Activated CD4-positive, alpha-beta T cell treated with anti-CD3 and anti-CD28 coated beads, Interleukin-10, Interleukin-2, amounts not matched to agents 100 ng/mL and 50 ng/mL, durations not matched to agents 16 hours and 8 hours (primary cell): ENCODE results near the gene PAN2.
"Not testable (repeated sequence)": the region's sequence is repeated elsewhere in the genome, so short reads cannot be mapped to it uniquely, and the experiment has no call there.

ENCODE experiments used
- DNase-seq: peaks from one replicate; pipeline ENCODE4 v3.0.0-alpha.2; 2020

The PAN2 gene, protein sequence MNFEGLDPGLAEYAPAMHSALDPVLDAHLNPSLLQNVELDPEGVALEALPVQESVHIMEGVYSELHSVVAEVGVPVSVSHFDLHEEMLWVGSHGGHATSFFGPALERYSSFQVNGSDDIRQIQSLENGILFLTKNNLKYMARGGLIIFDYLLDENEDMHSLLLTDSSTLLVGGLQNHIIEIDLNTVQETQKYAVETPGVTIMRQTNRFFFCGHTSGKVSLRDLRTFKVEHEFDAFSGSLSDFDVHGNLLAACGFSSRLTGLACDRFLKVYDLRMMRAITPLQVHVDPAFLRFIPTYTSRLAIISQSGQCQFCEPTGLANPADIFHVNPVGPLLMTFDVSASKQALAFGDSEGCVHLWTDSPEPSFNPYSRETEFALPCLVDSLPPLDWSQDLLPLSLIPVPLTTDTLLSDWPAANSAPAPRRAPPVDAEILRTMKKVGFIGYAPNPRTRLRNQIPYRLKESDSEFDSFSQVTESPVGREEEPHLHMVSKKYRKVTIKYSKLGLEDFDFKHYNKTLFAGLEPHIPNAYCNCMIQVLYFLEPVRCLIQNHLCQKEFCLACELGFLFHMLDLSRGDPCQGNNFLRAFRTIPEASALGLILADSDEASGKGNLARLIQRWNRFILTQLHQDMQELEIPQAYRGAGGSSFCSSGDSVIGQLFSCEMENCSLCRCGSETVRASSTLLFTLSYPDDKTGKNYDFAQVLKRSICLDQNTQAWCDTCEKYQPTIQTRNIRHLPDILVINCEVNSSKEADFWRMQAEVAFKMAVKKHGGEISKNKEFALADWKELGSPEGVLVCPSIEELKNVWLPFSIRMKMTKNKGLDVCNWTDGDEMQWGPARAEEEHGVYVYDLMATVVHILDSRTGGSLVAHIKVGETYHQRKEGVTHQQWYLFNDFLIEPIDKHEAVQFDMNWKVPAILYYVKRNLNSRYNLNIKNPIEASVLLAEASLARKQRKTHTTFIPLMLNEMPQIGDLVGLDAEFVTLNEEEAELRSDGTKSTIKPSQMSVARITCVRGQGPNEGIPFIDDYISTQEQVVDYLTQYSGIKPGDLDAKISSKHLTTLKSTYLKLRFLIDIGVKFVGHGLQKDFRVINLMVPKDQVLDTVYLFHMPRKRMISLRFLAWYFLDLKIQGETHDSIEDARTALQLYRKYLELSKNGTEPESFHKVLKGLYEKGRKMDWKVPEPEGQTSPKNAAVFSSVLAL

DNA sequence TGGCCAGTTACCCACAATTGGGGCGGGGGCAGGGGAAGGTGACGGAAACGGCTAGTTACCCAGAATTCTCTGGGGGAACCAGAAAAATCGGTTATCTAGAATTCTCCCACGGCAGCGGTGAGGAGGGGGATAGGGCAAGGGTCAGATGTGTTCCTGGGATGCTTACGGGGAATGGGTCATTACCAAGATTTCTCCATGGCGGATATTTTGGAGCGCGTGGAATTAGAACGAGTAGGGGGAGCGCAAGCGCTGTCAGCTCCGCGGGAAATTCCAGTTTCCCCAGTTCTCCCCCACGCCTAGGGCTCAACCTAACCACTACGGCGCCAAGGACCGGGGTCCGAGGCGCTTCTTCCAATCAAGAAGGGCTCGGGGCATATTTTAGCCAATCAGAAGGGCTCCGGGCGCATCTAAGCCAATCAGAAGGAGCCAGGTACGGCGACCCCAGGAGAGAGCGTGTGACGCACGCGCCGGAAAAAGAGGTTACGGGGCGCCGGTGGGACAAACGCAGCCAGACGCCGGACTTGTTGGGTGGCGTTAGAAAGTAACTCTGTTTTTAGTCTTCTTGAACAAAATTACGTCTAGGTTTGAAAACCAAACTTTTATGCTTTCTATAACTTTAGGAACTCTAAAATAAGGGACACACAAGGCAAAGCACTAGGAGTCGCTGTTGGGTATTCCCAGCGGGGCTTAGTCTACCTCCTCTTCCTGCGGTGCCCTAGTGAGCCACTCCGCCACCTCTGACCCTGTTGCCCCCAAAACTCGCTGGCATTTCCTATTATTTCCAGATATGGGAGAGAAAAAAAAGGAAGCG is at the start of gene PAN2:
PAN2 (minus strand) TSS at position 322 of the 811 bp plus-strand sequence. CDS start 906 bp downstream, outside the sequence.
- peak; percentile 98 for DNase-seq

DNA sequence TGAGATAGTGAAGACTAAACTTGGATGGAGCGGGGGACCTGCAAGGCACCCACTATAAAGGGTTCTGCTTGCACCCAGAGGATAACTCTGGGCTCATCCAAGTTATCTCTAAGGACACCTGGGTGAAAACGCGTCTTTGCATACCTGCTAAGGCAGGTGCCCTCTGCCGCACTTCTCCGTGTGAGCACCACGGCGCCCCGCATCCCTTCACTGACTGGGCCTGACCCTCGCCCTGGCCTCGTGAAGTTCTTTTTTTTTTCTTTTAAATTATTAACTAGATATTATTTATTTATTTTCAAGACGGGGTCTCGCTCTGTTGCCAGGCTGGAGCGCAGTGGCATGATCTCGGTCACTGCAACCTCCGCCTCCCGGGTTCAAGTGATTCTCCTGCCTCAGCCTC is 48.8 kb upstream of the PAN2 start:
- DNase-seq = no peak

DNA sequence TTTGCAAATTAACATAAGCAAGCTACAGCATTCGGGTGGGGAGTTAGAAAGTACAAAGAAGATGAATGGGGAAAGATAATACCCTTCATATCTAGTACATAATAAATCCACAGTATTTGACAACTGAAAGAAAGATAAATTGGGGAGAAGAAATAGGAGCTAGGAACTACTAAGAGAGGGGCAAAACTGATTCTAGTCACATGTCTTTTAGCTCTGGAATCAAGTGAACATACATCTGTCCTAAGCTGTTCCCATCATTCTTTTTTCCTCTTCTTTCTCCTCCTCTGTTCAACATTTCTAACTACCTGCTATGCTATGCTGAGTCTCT is 44.2 kb upstream of the PAN2 start:
- DNase-seq = no peak

DNA sequence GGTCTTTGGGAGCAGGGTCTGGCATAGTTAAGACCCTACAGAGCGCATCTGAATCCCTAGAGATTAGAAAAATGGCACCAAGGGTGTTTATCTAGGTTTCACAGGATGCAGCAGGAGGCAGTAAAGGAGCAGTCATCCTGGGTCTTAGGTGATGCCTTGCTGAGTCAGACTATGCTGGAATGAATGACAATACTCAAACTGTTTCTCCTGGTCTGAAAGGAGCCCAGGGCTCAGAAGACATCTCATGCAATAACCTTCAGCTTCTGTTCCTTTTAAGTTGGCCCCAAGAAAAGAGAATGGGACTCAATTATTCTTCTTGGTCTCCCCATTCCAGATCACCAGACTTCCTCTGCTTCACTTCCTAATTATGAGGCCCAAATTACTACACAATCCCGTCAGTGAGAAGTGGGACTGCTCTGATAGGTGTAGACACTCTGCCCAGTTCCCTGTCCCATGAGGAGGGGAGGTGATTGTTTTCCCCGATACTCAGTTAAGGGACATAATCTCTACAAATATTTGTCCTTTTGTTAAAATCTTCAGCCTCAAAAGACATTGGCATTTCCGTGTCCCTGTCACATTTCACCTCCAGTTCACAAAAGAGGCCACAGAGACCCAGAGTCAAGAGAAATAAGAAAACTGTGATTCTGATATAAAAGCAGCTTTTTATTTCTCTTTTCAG is 43.6 kb upstream of the PAN2 start:
- peak; percentile 25 for DNase-seq

DNA sequence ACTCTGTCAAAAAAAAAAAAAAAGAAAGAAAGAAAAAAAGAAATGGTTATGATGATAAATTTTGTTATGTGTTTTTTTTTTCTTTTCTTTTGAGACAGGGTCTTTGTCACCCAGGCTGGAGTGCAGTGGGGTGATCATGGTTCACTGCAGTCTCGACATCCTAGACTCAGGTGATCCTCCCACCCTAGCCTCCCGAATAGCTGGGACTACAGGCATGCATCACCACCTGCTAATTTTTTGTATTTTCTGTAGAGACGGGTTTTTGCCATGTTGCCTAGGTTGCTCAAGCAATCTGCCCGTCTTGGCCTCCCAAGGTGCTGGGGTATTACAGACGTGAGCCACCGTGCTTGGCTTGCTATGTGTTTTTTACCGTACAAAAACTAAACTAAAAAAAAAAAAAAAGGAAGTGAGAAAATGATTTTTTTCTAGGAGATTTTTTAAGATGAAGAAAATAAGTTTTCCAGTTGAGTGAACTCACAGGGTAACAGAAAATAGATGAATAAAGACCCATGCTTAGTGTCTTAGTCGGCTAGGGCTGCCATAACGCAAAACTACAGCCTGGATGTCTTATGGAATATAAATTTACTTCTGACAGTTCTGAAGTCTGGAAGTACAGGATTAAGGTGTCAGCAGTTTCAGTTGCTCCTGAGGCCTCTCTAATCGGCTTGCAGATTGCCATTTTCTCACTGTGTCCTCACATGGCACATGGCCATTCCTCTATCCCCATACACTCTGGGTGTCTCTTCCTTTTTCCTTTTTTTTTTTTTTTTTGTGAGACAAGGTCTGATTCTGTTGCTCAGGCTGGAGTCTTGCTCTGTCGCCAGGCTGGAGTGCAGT is 42.0 kb upstream of the PAN2 start:
- no peak for DNase-seq

DNA sequence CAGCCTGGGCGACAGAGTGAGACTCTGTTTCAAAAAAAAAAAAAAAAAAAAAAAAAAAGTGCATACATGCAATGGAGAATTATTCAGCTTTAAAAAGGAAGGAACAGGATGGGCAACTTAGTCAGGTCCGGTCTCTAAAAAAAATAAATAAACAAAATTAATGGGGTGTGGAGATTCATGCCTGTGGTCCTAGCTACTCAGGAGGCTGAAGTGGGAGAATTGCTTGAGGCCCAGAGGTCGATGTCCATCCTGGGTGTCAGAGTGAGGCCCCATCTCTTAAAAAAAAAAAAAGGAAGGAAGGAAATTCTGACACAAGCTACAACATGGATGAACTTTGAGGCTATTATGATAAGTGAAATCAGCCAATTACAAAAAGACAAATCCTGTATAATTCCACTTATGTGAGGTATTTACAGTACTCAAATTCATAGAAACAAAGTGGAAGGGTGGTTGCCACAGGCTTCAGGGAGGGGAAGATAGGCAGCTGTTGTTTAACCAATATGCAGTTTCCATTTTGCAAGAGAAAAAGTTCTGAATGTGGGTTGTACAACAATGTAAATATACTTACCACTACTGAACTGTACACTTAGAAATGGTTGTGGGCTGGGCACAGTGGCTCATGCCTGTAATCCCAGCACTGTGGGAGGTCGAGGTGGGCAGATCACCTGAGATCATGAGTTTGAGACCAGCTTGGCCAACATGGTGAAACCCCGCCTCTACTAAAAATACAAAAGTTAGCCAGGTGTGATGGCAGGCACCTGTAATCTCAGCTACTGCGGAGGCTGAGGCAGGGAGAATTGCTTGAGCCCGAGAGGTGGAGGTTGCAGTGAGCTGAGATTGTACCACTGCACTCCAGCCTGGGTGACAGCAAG is 41.2 kb upstream of the PAN2 start:
- no peak for DNase-seq

DNA sequence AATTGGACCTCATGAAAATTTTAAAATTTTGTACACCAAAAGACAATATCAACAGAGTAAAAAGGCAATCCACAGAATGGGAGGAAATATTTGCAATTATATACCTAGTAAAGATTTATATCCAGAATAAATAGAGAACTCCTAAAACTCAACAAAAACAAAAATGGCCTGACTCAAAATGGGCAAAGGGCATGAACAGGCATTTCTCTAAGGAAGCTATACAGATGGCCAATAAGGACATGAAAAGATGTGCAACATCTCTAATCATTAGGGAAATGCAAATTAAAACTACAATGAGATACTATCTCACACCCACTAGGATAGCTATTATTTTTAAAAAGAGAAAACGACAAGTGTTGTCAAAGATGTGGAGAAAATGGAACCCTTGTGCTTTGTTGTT is 39.7 kb upstream of the PAN2 start:
- DNase-seq = no peak

DNA sequence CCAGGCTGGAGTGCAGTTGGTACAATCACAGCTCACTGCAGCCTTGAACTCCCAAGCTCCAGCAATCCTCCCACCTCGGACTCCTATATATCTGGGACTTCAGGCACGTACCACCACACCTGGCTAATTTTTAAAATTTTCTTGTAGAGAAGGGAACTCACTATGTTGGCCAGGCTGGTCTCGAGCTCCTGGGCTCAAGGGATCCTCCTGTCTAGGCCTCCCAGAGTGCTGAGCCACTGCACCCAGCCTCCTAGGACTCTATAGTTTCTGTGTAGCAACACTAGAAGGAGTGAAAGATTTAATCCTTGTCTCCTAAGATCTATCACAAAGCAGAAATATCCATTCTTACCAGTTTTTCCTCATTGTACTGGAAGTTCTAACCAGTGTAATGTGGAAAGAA is 33.1 kb upstream of the PAN2 start:
- DNase-seq = no peak

DNA sequence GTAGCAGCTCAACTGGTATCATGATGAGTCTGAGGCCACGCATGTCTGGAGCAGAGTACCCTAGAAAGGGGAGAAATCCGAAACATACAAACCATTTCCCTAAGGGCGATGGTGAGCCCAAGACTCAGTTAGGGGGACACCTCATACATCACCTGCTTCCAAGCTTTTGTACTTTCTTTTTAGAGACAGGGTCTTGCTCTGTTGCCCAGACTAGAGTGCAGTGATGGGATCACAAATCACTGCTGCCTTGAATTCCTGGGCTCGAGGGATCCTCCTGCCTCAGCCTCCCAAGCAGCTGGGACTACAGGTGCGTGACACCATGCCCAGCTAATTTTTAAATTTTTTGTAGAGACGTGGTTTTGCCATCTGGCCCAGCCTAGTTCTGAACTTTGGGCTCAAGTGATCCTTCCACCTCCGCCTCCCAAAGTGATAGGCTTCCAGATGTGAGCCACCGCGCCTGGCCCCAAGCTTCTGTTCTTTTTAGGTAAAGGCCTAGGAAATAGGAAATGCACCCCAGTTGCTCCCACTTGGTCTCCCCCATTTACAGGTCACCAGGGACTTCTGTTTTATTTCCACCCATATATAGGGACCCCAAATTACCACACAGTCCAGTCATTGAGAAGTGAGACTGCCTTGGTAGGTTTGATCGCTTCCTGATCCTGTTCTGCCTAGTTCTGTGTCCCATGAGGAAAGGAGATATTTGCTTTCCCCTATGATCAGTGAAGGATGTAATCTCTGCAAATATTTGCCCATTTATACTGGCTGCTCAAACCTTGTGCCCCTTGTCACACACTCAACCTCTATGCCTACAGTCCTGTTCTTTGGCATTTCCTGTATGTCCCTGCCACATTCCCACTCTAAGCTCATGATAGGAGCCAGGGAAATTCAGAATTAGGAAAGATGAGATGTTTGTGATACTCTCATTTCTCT is 28.6 kb upstream of the PAN2 start, which contains the start of gene APOF:
APOF (minus strand) TSS at position 728 of the 930 bp plus-strand sequence; CDS start at position 616, 112 bp downstream.
- no peak for DNase-seq

DNA sequence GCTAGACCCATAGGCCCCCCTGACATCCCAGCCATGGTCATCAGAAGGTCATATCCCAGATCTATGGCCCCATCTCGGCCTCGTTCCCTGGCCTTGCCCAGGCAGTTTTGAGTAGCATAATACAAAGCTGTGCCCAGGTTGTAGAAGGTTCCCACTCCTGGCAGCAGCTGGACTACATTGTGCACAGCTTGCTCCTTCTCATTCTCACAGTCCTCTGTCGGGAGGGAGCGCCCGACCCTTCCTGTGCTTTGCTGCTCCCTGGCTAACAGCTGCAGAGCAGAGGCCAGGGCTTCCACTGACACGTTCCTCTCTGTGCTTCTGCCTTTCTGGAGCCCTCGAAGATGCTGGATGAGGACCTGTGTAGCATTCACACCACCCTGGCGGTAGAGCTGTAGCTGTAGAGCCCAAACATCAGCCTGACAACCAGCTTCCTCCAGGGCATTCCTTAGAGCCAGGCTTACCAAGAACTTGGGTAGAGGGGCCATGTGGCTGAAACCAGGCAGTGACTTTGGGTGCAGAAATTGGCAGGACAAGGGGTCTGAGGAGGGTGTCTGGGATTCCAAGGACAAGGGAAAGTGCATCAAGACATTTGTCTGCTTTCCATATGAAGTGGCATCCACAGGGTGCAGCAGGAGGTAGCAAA is 27.8 kb upstream of the PAN2 start:
- no peak for DNase-seq

DNA sequence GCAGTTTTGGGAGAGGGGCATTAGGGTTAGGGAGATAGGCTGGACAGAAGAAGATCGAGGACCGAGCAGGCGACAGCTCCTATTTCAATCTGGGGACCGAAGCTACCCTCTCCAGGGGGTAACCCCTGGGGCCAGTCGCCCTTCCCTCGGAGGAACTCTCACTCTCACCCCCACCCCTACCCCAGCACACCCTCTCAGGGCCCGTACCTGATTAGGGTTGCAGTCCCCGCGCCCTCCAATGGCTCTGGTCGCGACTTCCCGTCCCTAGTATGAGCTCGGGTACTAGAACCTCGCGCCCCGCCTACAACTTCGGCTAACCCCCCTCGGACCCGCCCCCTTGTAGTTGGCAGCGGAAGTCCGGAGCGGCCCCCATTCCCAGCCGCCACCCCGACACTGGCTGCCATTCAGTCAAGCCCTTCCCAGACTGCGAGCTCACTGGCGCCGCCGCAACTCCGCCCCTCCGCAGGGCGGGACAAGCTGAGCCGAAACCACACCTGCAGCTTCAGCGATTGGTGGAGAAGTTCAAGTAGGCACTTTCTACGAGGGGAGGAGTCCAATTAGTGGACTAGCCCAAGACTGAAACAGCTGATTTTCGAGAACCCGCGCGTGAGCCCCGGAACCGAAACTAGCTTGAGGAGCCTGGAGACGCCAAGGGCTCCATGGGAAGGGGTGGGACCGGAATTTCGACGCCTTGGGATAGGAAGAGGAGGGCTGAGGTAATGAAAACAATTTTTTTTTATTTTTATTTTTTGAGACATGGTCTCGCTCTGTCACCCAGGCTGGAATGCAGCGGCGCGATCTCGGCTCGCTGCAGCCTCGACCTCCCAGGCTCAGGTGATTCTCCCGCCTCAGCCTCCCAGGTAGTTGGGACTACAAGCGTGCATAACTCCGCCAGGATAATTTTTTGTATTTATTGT is 26.3 kb upstream of the PAN2 start, which contains the start of gene STAT2:
STAT2 (minus strand) TSS at position 257 of the 917 bp plus-strand sequence. CDS start 3,536 bp downstream, outside the sequence.
- peak; percentile 100 for DNase-seq

DNA sequence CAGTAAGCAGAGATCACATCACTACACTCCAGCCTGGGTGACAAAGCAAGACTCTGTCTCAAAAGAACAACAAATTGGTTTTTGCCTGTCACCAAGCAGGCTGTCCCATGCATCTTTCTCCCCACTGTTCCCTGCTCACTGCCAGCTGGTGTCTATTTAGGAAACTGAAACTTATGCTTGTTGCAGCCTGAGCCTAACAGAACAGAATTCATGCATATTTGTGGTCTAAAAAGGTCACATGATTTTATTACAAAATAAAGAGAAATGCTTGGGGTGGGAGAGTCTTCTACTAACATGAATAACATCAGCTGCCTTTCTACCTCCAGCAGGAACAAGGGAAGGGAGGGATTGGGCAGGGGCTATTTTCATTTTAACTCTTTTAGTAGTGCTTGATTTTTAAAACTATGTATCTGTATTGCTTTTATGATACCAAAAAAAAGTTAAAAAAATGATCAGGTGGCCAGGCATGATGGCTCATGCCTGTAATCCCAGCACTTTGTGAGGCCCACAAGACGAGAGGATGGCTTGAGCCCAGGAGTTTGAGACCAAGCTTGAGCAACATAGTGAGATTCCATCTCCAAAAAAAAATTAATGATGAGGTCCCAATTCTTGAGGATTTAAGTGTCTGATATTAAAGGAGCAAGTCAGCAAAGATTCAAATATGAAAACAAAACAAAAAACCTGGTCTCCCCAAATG is 25.2 kb upstream of the PAN2 start:
- peak; percentile 33 for DNase-seq

DNA sequence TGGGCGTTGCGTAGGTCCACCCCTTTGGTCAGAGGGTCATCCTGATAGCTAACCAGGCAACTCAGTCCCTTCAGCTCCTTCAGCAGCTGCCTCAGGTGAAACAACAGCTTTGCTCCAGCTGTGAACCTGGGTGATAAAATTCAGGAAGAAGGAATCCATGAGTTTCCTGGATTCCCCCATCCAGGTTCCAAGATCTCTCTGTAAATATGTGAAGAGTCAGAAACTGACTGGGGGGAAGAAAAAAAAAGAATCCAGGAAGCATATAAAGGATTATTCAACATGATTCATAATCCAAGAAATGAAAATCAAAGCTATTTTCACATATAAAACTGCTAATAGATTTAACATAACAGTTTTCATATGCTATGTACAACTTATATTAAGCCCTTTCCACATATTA is 17.5 kb upstream of the PAN2 start:
- no peak for DNase-seq

DNA sequence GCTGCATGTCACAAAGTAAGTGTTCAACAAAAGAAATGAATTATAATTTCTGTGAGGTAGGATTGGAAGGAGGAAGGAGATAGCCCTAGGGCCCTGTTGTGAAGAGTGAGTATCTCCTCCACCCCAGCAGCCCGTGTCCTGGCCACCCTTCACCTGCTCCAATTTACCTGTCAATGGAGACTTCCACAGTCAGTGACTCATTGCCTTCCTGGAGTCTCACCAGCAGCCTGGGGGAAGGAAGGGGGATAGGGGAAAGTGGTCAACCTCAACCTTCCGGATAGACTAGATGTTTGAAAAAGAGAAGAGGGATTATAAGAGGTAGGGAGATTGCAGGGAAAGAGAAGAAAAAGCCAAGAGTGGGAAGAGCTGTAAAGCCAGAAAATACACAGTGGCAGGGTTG is 16.9 kb upstream of the PAN2 start:
- DNase-seq = no peak

DNA sequence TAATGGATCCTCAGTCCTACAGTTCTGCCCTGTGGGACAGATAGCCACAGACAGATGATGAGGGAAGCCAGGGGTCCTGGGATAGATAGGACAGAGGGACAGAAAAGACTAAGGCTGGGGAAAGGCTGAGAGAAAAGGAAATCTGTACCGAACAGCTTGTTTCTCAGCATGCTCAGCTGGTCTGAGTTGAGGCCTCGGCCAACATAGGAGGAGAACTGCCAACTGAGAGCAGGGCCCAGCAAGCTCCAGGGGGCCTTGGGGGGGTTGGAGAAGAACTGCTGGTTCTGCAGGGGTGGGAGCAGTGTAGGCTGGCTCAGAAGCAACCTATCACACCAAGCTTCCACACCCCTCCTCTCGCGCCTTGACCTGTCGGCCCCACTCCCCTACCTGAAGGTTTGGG is 15.0 kb upstream of the PAN2 start:
- no peak for DNase-seq

DNA sequence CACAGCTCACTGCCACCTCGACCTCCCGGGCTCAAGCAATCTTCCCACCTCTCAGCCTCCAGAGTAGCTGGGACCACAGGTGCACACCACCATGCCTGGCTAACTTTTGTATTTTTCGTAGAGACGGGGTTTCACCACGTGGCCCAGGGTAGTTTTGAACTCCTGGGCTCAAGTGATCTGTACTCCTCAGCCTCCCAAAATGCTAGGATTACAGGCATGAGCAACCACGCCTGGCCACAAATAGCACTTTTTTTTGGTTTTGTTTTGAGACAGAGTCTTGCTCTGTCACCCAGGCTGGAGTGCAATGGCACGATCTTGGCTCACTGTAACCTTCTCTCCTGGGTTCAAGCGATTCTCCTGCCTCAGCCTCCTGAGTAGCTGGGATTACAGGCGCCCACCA is 13.5 kb upstream of the PAN2 start:
- DNase-seq = not testable (repeated sequence)
